NCI-H226 (cell line): ENCODE data around the gene INO80C.
"Not testable (repeated sequence)": the region's sequence is repeated elsewhere in the genome, so short reads cannot be mapped to it uniquely, and the experiment has no call there.

ENCODE experiments used
- DNase-seq: peaks from one replicate; pipeline ENCODE4 v3.0.0-alpha.2; 2015

INO80C gene

DNA sequence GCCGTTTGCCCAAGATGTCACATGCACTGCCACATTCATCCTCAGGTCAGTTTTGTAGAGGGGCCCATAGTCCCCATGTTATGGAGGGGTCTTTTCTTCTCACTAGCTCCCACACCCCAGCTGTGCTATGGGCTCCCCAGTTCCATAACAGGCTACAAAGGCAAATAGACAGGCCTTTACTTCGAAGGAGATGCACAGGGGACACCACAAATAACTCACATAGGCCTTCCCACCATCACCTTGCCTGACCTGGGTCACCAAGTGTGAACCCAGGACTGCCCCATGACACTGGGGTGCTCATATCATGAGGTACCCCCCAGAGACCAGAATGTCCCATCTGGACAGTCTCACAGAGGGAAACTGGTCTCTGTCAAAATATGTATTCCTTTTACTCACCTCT, 15.0 kb upstream of the INO80C start:
- DNase-seq, result no peak

DNA sequence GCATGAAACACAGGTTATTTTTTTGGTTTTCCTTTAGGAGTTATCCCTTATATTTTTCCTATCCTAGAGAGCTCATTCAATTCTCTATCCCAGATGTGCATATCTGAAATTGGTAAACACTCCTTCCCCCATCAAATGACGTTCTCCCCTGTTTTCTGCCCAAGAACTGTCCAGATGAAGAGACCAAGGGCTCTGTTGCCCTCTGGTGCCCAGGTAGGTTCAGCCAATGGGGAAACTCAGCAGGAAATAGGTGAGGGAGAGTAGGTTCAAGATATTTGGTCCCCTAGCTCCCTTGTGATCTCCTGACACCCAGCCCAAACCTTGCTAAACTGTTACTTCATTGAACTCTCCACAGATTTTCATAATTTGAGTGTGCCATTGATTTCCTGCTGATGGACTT, 14.1 kb upstream of the INO80C start:
- DNase-seq, result no peak

DNA sequence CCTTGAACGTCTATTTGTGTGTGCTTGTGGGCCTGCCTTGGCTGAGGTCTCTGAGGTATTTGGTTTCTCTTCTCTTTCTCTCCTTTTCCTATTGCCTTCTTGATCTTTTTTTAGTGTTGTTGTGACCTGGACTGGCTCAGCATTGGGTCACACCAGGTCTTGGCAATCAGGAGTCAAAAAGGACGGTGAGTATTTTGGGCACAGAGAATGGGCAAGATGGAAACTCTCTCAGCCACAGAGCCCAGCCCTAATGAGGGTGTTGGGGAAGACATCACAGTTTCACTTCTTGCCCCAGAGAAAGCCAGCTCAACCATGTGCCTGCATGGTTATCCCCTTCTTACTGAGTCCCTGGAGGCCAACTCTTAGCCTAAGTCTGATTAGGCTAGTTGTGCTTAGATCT, 13.7 kb upstream of the INO80C start:
- DNase-seq, result no peak

DNA sequence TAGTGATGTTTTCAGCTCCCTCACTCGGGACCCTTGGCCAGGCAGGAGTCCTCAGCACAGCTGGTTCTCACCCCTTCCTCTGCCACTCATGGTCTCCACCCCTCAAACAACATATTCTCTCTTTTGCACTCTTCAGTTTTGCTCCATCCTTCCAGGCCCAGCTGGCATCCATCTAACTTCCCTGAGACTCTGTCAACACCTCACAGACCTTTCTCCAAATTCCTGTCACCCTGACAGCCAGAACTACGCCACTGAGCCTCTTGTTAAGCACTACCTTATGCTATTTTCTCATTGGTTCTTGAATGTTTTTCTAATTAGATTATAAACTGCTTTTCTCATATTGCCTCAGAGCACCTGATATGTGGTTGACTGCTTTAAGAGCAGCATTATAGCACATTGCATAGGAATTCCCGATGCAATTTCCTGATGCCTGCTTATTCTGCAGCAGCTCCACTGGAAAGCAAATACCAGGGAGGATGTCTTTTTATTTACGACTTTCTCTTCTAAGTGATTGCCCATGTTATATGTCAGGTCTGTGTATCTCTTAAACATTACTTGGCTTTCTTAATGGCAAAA, 12.4 kb upstream of the INO80C start:
- DNase-seq, result peak; percentile 16

DNA sequence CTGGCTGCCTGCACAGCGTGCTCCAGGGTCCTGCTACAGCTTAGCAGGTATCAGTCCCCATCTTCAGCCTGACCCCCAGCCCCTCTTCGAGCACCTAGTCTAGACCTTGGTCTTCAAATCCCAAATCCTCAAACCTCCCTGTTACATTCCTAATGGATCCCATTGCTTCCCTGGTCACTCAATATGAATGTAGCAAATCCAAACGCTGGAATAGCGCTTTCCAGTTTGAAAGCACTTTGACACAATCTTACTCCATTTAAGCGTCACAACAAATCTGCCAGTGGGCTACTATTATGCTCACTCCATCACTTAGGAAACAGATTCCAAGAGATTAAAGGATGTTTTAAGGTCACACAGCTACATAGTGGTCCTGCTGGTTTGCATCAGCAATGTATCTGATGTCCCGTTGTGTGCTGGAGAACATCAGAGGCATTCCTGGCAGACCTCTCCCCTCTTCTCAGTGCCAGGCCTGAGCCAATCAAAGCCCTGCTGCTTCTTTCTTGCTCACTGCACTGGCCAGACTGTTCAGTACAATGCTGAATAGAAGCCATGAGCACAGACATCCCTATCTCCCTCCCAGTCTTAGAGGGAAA, 11.1 kb upstream of the INO80C start:
- no peak for DNase-seq

GRCh38 chr18:35508030-35508429, 10.3 kb upstream of the INO80C start:
- DNase-seq, result no peak

DNA sequence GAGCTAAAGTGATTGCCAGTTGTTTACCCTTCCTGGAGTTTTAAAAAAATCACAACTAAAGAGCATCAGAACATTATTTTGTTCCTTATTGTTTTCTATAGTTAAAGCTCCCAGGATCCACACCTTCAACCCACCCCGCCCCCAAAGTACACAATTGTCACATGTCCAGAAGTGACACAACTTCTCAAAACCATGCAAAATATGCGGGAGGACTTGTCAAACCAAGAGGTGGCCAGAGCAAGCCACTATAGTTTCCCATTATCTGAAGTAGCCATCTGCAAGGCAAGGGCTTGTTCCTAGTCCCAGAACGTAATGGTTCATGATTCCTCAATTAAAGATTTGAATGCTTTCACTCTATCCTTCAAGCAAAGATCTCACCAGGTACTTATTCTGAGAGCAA, 9.9 kb upstream of the INO80C start:
- DNase-seq, result no peak

DNA sequence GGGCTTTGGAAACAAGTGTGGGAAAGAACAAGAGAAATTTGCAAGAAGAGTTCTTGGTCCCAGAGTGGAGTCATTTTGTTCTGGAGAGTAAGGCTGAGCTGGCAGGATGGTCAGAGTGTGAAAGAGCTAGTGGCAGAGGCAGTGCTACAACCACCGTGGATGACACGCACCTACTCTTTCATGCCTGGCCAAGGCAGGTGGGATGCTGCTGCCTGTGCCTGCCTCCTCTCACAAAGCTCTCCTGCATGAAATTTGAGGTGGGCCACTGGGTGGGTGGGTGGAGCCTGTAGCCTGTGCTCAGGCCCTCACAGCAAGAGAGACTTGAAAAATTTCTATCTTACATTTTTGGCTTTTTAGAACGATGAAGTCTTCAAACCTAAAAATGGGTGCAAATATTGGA, 9.4 kb upstream of the INO80C start:
- DNase-seq, result no peak

DNA sequence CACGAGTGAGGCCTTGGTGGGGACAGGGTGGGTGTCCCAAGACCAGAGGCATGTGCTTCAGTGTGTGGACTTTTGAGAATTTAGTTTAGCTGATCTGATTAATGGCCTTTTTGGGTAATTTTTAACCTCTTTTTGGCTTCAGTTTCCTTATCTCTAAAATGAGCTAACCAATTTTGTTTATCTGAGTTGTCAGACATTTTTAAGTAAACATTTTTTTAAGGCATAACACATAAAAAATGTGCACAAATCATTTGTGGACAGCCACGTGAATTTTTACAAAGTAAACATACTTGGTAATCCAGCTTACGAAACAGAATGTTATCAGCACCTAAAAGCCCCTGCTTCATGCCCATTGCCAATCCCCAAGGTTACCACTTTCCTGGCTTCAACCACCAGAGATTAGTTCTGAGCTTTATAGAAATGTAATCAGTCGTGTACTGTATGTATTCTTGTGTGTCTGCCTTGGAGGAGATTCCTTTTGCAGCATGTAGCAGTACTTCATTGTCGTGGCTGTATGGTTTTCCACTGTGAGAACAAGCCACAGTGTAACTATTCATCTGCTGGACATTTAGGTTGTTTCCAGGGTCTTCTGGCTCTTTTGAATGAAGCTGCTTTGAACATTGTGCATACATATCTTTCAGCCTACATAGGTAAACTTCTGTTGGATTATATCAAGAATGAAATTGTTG, 8.4 kb upstream of the INO80C start:
- DNase-seq, result no peak

DNA sequence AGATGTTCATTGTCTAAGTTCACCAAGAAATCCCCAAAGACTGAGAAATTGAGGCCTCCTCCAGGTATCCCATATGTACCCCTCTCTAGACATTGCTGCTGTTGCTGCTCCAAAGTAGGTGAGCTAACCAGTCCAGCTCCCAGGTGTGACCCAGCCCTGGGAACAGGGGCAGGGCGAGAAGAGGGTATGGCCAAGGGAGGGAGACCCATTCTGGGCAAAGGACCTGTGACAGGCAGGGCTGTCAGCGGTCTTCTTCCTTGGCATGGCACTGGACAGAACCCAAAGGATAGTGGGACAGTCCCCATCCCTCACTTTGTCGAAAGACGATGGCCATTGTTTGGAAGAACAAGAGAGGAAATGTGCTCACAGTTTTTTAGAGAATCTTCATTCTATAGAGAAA, 7.2 kb upstream of the INO80C start:
- DNase-seq, result no peak

GRCh38 chr18:35502052-35502451, 4.3 kb upstream of the INO80C start:
- DNase-seq, result peak; percentile 49

- no peak for DNase-seq
Observed at GRCh38 chr18:35501369-35501768, 3.6 kb upstream of the INO80C start.

DNA sequence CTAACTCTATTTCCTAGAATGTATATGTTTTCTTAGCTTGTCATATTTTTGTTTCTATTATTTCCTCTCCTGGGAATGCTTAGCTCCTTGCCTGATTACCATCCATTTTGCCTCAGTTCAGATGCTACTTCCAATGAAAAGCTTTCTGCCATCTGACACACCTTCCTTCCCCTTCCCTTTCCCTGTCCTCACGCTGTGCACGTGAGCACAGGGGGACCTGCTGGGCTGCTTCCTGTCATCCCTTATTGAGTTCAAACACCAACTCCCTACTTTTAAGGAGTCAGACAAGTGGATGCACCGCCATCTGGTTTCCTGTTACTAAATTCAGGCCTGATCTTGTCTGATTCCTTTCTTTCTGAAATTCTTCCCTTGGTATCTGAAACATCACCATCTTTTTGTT, 2.4 kb upstream of the INO80C start:
- no peak for DNase-seq

- DNase-seq, result no peak
Observed at GRCh38 chr18:35497027-35497369, 762 bp downstream of the INO80C start.

- DNase-seq, result no peak
Observed at GRCh38 chr18:35495536-35496314, 2.0 kb downstream of the INO80C start.

DNA sequence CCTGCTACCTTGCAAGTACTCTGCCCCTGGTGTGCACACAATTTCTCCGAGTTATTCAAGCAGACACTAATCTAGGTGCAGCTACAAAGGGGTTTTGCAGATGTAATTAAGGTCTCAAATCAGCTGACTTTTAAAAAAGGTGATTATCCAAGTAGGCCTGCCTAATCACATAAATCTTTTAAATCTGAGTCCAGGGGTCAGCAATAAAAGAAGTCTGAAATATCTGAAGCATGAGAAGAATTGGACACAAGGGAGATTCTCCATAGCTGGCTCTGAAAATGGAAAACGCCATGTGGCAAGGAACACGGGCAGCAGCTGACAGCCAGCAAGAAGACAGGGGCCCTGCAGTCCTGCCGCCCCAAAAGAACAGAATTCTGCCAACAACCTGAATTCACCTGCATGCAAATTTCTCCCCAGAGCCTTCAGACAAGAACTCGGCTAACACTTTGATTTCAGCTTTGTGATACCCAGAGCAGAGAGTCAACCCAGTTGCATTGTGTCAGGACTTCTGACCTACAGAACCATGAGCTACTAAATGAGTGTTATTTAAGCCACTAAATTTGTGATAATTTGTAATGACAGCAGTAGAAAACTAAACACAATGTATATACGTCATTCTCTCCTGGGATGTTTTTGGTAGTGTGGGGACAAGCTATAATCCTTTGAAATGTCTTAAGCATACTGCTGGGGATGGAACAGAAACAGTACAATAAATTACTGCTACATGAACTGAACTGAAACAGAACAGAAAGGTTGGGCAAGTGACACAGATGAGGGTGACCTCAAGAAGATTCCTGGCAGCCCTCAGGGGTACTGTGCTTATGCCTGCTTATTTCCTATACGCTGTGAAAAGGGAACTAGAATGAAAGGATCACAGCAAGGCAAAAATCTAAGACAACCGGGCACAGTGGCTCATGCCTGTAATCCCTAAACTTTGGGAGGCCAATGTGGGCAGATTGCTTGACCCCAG, 3.2 kb downstream of the INO80C start:
- DNase-seq, result no peak

GRCh38 chr18:35491700-35492077, 6.1 kb downstream of the INO80C start:
- no peak for DNase-seq

DNA sequence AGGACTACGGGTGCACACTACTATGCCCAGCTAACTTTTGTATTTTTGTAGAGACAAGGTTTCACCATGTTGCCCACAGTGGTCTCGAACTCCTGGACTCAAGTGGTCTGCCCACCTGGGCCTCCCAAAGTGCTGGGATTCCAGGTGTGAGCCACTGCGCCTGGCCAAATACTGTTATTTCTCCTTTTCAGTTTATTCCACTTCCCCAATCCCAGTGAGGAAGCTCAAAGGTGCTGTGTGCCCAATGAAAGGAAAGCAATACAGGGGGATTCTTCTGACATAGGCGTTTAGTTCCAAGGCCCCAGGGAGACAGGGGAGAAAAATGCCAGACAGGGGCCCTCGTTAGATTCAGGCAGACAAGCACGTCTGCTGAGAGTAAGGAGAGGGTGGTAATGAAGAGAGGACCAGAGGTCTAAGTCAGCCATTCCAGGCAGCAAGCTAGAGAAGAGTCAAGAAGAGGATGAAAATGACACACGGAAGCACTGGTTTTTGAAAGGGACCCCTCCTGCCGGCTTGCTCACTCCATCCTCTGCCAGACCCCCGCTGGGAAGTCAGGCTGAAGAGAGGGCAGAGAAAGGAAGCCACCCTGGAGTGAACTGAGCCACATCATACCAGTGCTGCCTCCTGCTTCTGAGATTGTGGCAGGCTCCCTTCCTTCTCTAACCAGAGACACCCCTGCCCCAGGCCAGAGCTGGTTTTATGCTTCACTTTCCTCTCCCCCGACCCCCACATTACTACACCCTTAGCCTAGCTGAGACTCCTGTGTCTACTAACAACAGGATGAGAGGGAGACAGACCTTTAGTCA, 6.7 kb downstream of the INO80C start:
- no peak for DNase-seq

- no peak for DNase-seq
Observed at GRCh38 chr18:35489913-35490490, 7.8 kb downstream of the INO80C start.

DNA sequence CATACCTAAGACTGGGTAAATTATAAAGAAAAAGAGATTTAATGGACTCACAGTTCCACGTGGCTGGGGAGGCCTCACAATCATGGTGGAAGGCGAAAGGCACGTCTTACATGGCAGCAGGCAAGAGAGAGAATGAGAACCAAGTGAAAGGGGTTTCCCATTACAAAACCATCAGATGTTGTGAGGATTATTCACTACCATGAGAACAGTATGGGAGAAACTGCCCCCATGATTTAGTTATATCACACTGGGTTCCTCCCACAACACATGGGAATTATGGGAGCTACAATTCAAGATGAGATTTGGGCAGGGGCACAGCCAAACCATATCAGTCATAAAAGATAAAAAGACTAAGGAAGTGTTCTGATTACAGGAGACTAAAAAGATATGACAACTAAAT, 8.5 kb downstream of the INO80C start:
- not testable (repeated sequence) for DNase-seq

DNA sequence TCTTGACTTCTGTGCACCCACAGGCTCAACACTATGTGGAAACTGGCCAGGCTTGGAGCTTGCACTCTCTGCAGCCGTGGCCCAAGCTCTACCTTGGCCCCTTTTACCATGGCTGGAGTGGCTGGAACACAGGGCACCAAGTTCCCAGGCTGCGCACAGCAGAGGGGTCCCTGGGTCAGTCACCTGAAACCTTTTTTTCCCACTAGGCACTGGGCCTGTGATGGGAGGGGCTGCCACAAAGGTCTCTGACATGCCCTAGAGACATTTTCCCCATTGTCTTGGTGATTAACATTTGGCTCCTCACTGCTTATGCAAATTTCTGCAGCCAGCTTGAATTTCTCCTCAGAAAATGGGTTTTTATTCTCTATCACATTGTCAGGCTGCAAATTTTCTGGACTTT, 9.4 kb downstream of the INO80C start:
- DNase-seq, result not testable (repeated sequence)

DNA sequence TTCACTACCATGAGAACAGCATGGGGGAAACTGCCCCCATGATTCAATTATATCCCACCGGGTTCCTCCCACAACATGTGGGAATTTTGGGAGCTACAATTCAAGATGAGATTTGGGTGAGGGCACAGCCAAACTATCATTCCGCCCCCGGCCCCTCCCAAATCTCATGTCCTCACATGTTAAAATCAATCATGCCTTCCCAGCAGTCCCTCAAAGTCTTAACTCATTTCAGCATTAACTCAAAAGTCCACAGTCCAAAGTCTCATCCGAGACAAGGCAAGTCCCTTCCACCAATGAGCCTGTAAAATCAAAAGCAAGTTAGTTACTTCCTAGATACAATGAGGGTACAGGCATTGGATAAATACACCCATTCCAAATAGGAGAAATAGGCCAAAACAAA, 10.2 kb downstream of the INO80C start:
- not testable (repeated sequence) for DNase-seq
